NCI-H128 (cell line): Measurements from ENCODE around the gene TMCC1.
"Not testable (repeated sequence)": the region's sequence is repeated elsewhere in the genome, so short reads cannot be mapped to it uniquely, and the experiment has no call there.

Experiments used
- DNase-seq: peaks from one replicate; lab custom pipeline; 2025; ENCODE audit not compliant: unreplicated experiment; lab: John Stamatoyannopoulos, UW

The TMCC1 gene

DNA sequence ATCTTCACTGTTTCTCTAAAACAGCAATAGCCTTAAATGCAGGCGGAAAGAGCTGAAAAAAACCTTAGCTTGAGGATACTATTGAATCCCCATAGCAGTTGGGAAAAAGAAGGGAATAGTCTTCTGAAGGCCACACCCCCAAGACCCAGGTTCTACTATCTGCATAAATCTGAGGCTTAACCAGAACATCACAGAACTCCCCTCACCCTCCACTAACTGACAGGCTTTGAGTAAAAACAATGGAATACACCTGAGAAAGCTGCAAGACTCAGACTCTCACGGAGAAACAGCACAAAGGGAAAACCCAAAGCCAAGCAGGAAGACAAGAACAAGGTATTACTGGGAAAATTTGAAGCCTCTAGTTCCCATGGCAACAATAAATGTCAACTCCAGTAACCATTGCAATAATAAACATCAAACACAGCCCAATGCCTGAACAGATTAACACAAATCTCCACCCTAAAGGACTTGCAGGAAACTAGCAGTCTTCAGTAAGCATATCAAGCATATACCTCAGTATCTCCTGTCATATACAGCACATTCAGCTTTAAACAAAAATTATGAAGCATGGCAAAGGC lies 56.4 kb downstream of the TMCC1 start:
- no peak for DNase-seq

DNA sequence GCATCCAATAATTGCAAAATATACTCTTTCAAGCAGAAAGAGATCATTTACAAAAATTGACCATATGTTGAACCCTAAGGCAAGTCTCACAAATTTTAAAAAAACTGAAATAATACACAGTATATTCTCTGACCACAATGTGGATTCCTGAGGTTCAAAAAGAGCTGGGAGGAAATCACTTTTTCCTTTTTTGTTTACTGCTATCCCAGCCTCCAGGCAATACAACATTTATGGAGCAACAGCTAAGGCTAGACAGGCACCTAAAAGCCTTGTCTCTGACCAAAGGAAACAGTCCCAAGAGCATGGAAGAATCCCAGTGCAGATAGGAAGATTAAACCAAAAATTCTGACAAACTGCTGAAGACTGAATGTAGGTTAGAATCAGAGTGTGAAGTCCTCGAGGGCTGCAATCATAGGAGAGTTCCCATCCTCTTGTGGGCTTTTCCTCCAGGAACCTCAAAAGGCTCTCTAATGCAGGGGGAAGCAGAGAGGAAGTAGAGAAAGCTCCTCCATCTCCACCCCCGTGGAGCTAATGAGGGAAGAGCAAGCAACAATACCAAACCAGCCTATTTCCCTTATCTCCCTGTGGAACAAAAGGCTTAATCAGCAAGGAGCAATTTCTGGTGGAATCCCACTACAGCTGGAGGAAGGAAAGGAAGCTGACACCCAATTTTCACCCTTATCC lies 57.0 kb downstream of the TMCC1 start:
- no peak for DNase-seq

DNA sequence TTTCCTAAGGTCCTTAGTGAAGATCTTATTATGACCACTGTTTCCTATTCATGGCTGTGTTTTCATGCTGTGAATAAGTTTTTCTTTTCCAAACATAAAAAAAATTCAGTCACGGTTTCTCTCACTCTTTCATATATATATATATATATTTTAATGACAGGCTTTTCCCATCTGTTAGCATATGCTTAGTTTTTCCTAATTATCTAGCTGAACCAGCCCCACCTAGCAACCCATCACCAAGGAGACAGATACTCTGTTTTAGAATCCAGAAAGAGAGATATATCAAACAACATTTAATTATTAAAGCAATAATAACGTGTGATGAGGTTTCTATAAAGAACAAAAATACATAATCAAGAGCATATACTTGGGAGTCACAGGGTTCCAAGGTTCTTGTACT lies 58.3 kb downstream of the TMCC1 start:
- DNase-seq, result no peak

DNA sequence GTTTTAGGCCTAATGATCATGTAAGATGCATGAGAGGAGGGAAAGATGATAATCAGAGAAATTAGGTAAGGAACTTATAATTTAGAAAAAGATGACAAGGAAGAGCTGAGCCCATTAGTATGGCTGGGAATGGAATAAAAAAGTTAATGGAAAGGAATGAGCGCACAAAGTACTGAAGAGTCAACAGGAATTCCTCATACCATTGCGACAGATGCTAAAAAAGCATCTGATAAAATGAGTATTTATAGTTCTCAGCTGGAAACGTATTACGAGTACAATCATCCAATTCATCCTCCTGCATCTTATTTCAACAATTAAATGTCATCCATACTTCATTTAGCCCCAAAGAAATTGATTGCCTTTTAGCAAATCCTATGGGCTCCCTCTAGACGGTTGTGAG lies 58.9 kb downstream of the TMCC1 start:
- no peak for DNase-seq

DNA sequence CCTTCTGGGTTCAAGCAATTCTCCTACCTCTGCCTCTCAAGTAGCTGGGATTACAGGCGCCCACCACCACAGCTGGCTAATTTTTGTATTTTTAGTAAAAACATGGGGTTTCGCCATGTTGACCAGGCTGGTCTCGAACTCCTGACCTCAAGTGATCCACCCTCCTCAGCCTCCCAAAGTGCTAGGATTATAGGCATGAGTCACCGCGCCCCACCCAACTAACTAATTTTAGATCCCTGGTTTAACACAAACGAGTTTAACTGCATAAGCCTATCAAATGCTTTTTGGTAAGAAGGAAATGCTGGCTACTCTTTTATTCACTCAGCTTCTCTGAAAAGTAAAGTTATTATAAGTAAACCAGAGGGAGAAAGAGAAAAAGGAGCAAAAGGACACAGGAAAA lies 61.6 kb downstream of the TMCC1 start:
- DNase-seq, result not testable (repeated sequence)

DNA sequence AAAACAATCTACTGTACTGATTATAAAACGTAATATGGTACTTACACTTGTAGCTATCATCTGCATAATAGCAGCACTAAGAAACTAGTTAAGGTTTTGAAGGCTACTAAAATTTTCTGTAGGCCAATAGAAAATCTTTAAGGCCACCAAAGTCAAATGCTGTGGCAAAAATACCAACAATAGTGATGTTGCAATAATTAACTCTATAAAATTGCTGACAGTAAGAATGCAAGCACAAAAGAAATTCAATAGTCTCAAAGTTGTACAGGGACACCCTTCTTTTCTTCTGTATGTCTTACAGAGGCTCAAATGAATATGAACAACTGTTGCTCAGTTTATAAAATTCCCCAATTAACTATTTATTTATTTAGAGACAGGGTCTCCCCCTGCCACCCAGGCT lies 62.0 kb downstream of the TMCC1 start:
- DNase-seq, result no peak

DNA sequence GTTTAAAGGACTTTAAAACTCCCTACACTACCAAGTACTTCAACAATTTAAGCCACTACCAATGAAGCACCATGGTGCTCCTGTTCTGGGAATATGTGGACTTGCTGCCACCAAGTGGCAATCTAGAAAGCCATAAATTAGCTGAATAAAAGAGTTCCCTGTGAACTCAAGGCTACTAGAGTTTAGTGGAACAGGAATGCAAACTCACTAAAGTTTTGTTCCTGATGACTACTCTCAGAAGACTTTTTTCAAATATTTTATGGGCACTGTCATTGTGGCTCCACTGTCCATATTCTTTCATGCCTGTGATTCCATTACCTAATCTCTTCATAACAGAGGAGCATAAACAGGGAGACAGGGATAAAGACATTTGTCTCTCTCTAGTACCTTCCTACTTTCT lies 63.9 kb downstream of the TMCC1 start:
- DNase-seq, result peak; percentile 42

- no peak for DNase-seq
These were observed 65.7 kb downstream of the TMCC1 start for GRCh38 chr3:129827765-129828164.

- DNase-seq, result peak; percentile 13
These were observed 68.5 kb downstream of the TMCC1 start for GRCh38 chr3:129824926-129825541.

- DNase-seq, result no peak
These were observed 70.8 kb downstream of the TMCC1 start for GRCh38 chr3:129822679-129823078.

DNA sequence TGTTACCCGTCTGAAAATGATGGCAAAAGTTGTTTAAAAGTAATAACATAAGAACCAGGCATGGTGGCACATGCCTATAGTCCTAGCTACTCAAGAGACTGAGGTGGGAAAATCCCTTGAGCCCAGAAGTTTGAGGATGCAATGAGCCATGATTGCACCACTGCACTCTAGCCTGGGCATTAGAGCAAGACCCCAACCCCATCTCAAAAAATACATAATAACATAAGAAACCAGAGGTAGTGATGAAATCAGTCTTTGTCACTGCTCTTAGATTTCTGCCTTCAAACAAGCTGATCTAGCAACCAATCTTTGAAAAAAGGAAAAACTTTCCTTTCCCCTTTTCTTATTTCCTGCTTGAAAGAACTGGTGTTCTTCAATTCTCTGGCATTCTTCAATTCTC lies 71.3 kb downstream of the TMCC1 start:
- no peak for DNase-seq

GRCh38 chr3:129820587-129820986 lies 72.9 kb downstream of the TMCC1 start:
- no peak for DNase-seq

DNA sequence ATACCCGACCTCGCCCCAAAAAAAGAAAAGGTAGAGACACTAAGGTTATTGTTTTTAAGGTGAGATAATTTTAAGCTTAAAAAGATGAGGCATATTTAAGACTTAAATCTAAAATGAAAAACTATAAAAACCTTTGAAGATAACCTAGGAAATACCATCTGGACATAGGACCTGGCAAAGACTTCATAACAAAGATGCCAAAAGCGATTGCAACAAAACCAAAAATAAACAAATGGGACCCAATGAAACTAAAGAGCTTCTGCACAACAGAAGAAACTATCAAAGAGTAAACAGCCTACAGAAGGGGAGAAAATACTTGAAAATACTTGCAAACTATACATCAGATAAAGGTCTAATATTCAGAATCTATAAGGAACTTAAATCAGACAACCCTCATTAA lies 80.9 kb downstream of the TMCC1 start:
- DNase-seq, result no peak

- DNase-seq, result no peak
These were observed 84.2 kb downstream of the TMCC1 start for GRCh38 chr3:129809297-129809696.

DNA sequence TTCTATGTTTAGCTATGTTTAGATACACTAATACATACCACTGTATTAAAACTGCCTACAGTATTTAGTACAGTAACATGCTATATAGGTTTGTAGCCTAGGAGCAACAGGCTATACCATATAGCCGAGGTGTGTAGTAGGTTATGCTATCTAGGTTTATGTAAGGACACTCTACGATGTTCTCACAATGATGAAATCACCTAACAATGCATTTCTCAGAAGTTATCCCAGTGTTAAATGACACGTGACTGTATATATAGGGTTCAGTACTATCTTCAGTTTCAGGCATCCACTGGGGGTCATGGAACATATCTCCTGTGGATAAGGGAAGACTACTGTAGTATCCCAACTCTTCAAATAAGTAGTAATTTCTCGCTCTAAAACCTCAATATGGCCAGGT lies 97.4 kb downstream of the TMCC1 start:
- no peak for DNase-seq

DNA sequence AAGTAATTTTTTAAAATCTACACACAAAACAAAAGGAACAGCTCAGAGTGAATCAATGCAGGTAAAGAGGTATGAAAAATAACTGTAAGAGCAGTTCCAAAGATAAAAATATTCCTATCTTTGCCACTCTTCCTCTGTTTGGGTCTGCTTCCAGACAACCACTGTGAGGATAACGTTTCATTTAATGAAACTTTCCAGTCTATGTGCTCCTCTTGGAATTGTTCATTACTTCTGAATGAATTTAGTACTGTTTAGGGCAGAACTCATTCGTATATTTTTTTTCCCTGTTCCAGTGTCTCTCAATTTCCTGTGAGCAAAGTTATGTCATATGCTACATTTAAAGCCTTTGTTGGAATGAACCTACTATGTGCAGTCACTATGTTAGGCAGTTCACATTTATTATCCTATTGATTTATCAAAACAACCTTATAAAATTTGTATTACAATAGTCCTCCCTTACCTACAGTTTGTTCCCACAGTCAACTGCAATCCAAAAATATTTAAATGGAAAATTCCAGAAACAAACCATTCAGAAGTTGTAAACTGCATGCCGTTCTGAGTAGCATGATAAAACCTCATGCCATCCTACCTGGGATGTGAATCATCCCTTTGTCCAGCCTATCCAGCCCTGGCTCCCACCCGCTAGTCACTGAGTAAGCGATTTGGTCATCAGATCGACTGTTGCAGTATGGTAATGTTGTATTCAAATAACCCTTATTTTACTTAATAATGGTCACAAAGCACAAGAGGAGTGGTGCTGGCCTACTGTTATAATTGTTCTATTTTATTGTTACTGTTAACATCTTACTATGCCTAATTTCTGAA lies 98.1 kb downstream of the TMCC1 start:
- no peak for DNase-seq

DNA sequence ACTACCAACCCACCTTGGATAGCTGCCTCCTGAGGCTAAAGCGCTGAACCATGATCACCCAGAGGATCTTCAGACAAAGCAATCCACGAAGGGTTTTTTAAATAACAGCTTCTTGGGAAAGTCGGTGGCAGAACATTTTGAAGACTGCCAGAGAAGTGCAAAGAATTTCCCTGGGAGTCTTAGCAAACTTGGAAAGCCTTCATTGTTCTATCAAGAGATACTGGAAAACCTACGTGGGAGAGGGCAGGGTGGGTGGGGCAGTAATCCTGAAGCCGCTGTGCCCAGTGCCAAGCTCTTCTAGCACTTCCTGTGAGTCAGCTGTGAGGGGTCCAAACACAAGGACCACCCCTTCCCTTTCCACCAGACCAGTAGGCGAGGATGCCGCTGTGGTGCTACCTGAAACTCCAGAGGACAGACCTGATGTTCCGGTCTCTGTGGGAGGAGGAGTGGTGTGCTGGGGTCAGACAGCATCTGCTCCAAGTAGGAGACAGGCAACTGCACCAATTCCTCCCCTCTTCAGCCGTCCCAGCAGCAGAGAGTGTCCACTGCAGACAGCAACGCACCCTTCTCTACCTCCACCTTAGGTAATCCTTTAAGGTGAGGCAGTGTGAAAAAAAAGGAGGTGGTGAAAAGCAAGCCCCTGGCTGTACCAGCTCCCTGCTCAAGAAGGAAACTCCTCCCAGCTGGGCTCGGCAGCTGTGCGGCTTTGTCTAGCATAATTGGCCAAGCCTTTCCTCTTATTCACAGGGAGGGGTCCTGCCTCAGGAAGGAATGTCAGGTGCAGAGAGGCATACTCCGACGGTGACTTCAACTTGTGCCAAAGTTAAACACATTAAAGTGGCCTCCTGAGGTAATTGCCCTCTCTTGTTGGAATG lies 99.0 kb downstream of the TMCC1 start:
- DNase-seq, result peak; percentile 85

DNA sequence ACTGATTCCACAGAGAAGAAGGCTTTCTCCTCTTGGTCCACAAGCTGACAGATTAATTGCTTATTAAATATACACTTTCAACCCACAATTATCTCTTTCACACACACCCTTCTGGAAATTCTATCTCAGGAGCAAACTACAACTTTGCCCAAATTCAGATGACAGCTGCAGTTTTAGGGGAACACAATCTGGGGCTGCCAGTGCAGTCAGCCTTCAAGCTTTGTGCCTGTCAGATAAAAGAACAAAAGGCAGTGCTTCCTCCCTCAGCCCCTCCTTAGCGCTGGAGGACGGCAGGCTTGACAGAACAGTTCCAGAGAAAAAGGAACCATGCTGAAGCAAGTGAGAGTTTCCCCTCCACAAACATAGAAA lies 99.6 kb downstream of the TMCC1 start:
- no peak for DNase-seq

- DNase-seq, result no peak
These were observed 100.2 kb downstream of the TMCC1 start for GRCh38 chr3:129793319-129793718.

DNA sequence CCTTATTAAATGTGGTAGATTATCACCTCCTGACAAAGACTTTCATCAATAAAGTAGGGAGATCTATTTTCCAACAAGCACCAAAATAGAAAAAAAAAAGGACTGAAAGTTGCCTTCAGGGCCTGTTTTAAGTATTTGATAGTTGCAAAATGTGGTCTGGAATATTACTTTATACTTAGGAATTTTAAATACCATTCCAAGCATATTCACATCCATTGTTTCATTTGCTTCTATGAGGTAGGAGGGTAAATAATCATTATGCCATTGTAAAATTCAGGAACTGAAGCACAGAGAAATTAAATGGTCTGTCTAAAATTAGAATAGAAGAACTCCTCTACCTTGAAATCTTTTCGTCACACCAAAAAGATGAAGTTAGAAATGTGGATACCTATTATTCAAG lies 110.0 kb downstream of the TMCC1 start:
- no peak for DNase-seq

DNA sequence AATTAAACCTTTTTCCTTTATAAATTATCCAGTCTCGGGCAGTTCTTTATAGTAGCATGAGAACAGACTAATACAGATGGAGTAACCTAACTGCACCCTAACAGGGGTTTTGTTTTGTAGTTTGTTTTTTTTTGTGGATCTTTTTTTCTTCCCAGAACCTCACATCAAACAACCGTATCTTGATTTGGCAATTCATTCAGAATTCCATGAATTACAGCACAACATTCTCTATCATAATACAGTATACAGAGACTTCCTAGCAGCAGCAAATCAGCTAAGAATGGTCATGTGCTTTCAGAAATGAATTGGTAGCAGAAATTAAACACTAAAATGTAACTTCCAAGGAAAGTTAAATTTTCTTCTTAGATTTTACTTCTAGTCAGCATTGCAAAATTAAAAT lies 114.6 kb downstream of the TMCC1 start:
- DNase-seq, result no peak
